DMS79 (cell line): ENCODE results near the gene DMXL2.
"Not testable (repeated sequence)": the region's sequence is repeated elsewhere in the genome, so short reads cannot be mapped to it uniquely, and the experiment has no call there.

Experiments used
- DNase-seq: peaks from one replicate; lab custom pipeline; 2025; lab: John Stamatoyannopoulos, UW

The DMXL2 gene

GRCh38 chr15:51622604-51623370 is at the start of gene DMXL2:
Gene DMXL2 (minus strand): TSS chr15:51622771. CDS start chr15:51622545, 226 bp downstream.
- DNase-seq, result peak; percentile 54

GRCh38 chr15:51672155-51672687 is 49.6 kb upstream of the DMXL2 start:
- peak; percentile 5 for DNase-seq

DNA sequence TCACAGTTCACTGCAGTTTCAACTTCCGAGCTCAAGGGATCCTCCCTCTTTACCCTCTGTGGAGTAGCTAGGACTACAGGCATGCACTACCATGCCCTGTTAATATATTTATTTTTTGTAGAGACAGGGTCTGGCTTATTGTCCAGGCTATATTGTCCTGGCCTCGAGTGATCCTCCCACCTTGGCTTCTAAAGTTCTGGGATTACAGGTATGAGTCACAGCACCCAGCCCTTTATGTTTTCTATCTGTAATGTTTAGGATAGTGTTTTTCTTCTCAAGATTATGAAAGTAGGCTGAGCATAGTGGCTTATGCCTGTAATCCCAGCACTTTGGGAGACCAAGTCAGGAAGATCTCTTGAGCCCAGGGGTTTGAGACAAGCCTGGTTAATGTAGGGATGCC is 46.8 kb upstream of the DMXL2 start:
- DNase-seq, result no peak

DNA sequence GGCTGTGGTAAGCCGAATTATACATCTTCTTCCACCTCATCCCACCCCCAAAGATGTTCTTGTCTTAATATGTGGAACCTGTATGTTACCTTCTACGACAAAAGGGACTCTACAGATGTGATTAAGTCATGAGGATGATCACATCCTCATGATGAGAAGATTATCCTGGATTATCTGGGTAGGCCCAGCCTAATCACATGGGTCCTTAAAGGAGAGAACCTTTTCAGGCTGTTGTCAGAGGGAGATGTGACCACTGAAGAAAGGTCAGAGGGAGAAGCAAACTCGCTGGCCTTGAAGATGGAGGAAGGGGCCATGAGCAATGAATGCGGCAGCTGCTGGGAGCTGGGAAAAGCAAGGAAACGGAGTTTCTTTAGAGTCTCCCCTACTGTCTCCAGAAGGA is 45.9 kb upstream of the DMXL2 start:
- DNase-seq, result no peak

DNA sequence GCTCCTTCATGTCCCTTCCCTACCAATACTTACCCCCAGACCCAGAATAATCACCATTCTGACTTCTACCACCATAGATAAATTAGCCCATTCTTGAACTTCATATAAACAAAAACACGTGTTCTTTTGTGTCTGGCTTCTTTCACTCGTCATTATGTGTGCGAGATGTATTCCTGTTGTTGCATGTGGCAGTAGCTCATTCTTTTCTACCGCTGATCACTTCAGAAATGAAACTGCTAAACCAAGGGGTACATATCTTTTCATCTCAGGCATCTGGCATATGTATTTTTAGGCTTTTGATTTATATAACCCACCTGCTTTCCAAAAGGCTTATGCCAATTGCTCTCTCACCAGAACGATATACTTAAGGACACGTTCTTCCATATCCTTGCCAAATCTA is 44.9 kb upstream of the DMXL2 start:
- no peak for DNase-seq

GRCh38 chr15:51661072-51661471 is 38.5 kb upstream of the DMXL2 start:
- DNase-seq, result no peak

DNA sequence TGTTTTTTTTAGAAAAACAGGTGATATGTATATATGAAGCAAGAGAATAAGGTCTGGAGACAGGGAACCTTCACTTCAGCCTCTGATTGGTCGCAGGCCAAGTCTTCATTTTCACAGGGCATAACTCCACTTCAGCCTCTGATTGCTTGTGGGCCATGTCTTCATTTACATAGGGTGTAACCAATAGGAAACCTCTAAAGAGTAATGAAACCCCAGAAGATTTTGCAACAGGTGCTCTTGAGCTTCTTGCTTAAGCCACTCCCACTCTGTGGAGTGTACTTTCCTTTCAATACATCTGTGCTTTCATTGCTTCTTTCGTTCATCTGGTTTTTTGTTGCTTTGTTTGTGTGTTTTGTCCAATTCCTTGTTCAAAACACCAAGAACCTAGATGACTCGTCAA is 36.1 kb upstream of the DMXL2 start:
- no peak for DNase-seq

- DNase-seq, result not testable (repeated sequence)
Observed at GRCh38 chr15:51655401-51656057, 33.0 kb upstream of the DMXL2 start.

- DNase-seq, result no peak
Observed at GRCh38 chr15:51652084-51652668, 29.6 kb upstream of the DMXL2 start.

GRCh38 chr15:51649659-51650521 is 27.3 kb upstream of the DMXL2 start:
- DNase-seq, result peak; percentile 18

DNA sequence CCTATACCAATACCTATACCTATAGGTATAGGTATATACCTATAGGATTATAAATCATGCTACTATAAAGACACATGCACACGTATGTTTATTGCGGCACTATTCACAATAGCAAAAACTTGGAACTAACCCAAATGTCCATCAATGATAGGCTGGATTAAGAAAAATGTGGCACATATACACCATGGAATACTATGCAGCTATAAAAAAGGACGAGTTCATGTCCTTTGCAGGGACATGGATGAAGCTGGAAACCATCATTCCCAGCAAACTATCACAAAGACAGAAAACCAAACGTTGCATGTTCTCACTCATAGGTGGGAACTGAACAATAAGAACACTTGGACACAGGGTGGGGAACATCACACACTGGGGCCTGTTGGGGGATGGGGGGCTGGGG is 26.1 kb upstream of the DMXL2 start:
- DNase-seq, result not testable (repeated sequence)

- DNase-seq, result not testable (repeated sequence)
Observed at GRCh38 chr15:51648101-51648500, 25.5 kb upstream of the DMXL2 start.

DNA sequence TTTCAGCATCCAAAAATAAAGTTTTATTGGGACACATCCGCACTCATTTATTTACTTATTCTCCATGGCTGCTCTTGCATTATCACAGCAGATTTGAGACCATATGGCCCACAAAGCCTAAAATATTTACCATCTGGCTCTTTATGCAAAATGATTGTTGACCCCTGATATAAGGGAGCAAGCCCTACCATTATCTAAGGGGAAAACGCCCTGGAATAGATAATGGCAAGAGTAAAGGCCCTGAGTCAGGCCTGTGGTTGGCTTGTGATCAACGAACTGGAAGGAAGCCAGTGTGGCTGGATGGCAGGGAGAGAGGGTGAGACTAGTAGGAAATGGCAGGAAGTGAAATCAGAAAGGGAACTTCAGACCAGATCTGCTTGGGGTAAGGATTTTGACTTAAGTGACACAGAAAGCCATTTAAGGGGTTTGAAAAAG is 24.6 kb upstream of the DMXL2 start:
- DNase-seq, result no peak

DNA sequence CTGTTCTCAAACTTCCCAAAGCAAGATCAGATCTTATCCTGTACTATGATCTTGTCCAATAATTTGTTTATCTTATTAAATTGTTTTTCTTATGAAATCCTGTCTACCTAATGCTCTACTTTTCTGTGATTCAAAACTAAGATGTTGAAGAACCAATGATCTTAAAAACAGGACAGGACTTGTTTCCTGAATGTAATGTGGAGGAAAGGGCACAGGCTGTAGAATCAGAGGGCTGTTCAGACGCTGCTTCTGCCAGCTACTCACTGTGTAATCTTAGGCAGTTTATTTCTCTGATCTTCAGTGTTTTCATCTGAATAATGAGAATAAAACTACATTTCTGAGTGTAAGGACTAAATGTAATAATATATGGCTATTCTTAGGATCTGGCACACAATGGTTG is 20.1 kb upstream of the DMXL2 start:
- DNase-seq, result no peak

GRCh38 chr15:51641490-51642130 is 19.0 kb upstream of the DMXL2 start:
- DNase-seq, result no peak

- DNase-seq, result no peak
Observed at GRCh38 chr15:51634591-51635198, 12.1 kb upstream of the DMXL2 start.

GRCh38 chr15:51629612-51630011 is 7.0 kb upstream of the DMXL2 start:
- DNase-seq, result no peak

- no peak for DNase-seq
Observed at GRCh38 chr15:51625236-51625635, 2.7 kb upstream of the DMXL2 start.

- no peak for DNase-seq
Observed at GRCh38 chr15:51624022-51624421, 1.5 kb upstream of the DMXL2 start.

DNA sequence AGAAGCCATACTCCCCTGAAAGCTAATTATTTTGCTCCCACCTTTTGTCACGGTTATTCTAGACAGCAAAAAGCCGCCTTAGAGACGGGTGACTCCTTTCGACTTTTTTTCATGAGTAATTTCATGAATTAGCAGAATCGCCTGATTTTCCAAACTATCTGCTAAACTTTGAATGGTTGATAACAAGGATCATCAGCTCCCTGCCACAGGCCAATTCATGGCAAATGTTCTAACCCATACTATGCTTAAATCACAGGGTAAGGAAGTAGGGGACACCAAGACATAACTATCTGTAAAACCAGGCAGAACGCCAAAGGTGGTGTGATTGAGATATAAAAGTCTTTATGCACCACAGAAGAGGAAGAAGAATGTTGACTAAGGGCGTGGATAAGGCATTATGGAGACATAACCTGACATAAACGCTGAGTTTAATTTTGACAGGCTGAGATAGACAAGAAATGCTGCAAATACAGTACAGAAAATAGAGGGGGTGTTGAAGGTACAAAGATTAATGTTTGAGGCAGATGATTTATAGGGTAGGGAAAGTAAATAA is 891 bp upstream of the DMXL2 start:
- DNase-seq, result no peak
